GM18526 (cell line): ENCODE data around the gene NEURL1.
A peak's percentile ranks its signal among the peaks of the same experiment; 100 is the strongest.

Experiments used
- POLR2A ChIP-seq: IDR thresholded peaks from 3 replicates; pipeline ENCODE4 v1.6.1; 2011; ENCODE audit not compliant: insufficient read length; ENCODE audit errors: extremely low read depth

Gene NEURL1

GRCh38 chr10:103493362-103493915 is at the start of gene NEURL1:
Gene NEURL1, plus strand, starts transcription at chr10:103493705. Its CDS starts 683 bp downstream, at chr10:103494388.
- no peak for TF ChIP-seq POLR2A

- no peak for TF ChIP-seq POLR2A
Observed at GRCh38 chr10:103444478-103444877, 49.0 kb upstream of the NEURL1 start.

GRCh38 chr10:103445366-103445765 is 48.1 kb upstream of the NEURL1 start:
- no peak for TF ChIP-seq POLR2A

- no peak for TF ChIP-seq POLR2A
Observed at GRCh38 chr10:103445767-103446567, 47.5 kb upstream of the NEURL1 start.

GRCh38 chr10:103447187-103447586 is 46.3 kb upstream of the NEURL1 start:
- no peak for TF ChIP-seq POLR2A

GRCh38 chr10:103448746-103449145 is 44.8 kb upstream of the NEURL1 start:
- TF ChIP-seq POLR2A: no peak

GRCh38 chr10:103449208-103450144 is 44.0 kb upstream of the NEURL1 start:
- no peak for TF ChIP-seq POLR2A

- no peak for TF ChIP-seq POLR2A
Observed at GRCh38 chr10:103450201-103450695, 43.3 kb upstream of the NEURL1 start.

- TF ChIP-seq POLR2A: no peak
Observed at GRCh38 chr10:103451091-103451813, 42.3 kb upstream of the NEURL1 start.

- peak; percentile 46 for TF ChIP-seq POLR2A
Observed at GRCh38 chr10:103451831-103452505, 41.5 kb upstream of the NEURL1 start, which contains the start of gene CALHM2. Gene CALHM2, minus strand, starts transcription at chr10:103452370. Its CDS starts 2,429 bp downstream, at chr10:103449941.

- TF ChIP-seq POLR2A: no peak
Observed at GRCh38 chr10:103452506-103453230, 40.8 kb upstream of the NEURL1 start.

- TF ChIP-seq POLR2A: no peak
Observed at GRCh38 chr10:103454026-103454425, 39.5 kb upstream of the NEURL1 start.

- no peak for TF ChIP-seq POLR2A
Observed at GRCh38 chr10:103455235-103455634, 38.3 kb upstream of the NEURL1 start.
